HG03354 (cell line): ENCODE measurements around the gene LRRTM1.

Experiments
- ATAC-seq: cut with Tn5 transposase; IDR thresholded peaks from one replicate; pipeline ENCODE4 v1.9.1; 2021; ENCODE audit warnings: mild to moderate bottlenecking; ENCODE audit not compliant: unreplicated experiment, poor library complexity, severe bottlenecking

LRRTM1 gene

GRCh38 chr2:80303909-80304837 lies at the start of gene LRRTM1:
Gene LRRTM1 (minus strand): TSS chr2:80304752. CDS start chr2:80303819, 933 bp downstream.
- no peak for ATAC-seq

GRCh38 chr2:80351231-80351630 lies 46.7 kb upstream of the LRRTM1 start:
- no peak for ATAC-seq

- ATAC-seq: no peak
Measured at GRCh38 chr2:80348953-80349352, 44.4 kb upstream of the LRRTM1 start.

- no peak for ATAC-seq
Measured at GRCh38 chr2:80348078-80348477, 43.5 kb upstream of the LRRTM1 start.

GRCh38 chr2:80340022-80340421 lies 35.5 kb upstream of the LRRTM1 start:
- ATAC-seq: no peak

- no peak for ATAC-seq
Measured at GRCh38 chr2:80338794-80339193, 34.2 kb upstream of the LRRTM1 start.

- ATAC-seq: no peak
Measured at GRCh38 chr2:80335411-80335810, 30.9 kb upstream of the LRRTM1 start.

- no peak for ATAC-seq
Measured at GRCh38 chr2:80333886-80334285, 29.3 kb upstream of the LRRTM1 start.

- ATAC-seq: no peak
Measured at GRCh38 chr2:80330527-80331450, 26.2 kb upstream of the LRRTM1 start.

GRCh38 chr2:80329491-80329890 lies 24.9 kb upstream of the LRRTM1 start:
- no peak for ATAC-seq

- no peak for ATAC-seq
Measured at GRCh38 chr2:80328159-80328571, 23.6 kb upstream of the LRRTM1 start.

GRCh38 chr2:80326861-80327260 lies 22.3 kb upstream of the LRRTM1 start:
- no peak for ATAC-seq

GRCh38 chr2:80326214-80326613 lies 21.7 kb upstream of the LRRTM1 start:
- ATAC-seq: no peak

- ATAC-seq: no peak
Measured at GRCh38 chr2:80324525-80324924, 20.0 kb upstream of the LRRTM1 start.

GRCh38 chr2:80323610-80324009 lies 19.1 kb upstream of the LRRTM1 start:
- ATAC-seq: no peak

- ATAC-seq: no peak
Measured at GRCh38 chr2:80322958-80323357, 18.4 kb upstream of the LRRTM1 start.

GRCh38 chr2:80322311-80322920 lies 17.9 kb upstream of the LRRTM1 start:
- ATAC-seq: no peak

- no peak for ATAC-seq
Measured at GRCh38 chr2:80312282-80312839, 7.8 kb upstream of the LRRTM1 start.

- ATAC-seq: no peak
Measured at GRCh38 chr2:80311304-80311703, 6.8 kb upstream of the LRRTM1 start.
